Esophagus squamous epithelium (tissue), 4 donors: ENCODE results near the gene PANX3.

Experiments
- CTCF ChIP-seq, 6 experiments: fragments of 450-650 bp in 4 of 6; fragments of 200-600 bp in 2 of 6; sonication (generic) in 2 of 6; IDR thresholded peaks; one replicate each; pipeline ENCODE4 v1.5.1; 2016 to 2019; ENCODE audit warnings: antibody characterized with exemption in 6 of 6, mild to moderate bottlenecking in 4 of 6, moderate library complexity in 4 of 6
- POLR2A ChIP-seq, 4 donors: fragments of 450-650 bp; IDR thresholded peaks; one replicate each; pipeline ENCODE4 v1.6.1; 2017; ENCODE audit warnings: antibody characterized with exemption in 4 of 4, mild to moderate bottlenecking in 4 of 4, moderate library complexity in 3 of 4

DNA sequence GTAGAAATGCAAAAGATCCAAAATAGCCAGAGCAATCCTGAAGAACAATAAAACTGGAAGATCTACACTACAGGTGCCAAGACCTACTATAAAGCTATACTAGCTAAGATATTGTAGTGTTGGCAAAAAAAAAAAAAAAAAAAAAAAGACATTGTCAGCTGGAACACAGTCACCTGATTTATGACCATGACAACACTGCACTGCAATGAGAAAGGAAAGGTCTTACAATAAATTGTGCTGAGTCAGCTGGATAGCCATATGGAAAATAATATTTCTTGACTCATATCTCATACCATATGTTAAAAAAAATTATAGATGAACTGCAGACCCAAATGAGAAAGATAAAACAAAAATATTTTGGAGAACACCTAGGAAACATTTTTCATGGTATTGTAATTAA is 3.1 kb upstream of the PANX3 start:
- TF ChIP-seq POLR2A (IDR thresholded peaks at IDR 0.05) (no peak), CTCF (IDR thresholded peaks at IDR 0.05) (no peak)
